AG04450 (cell line): ENCODE measurements around the gene CYP21A2. TPM values are rescaled to one million over a fixed set of nuclear protein-coding genes. Genes with fewer than 3 reads are reported as not detected.
A peak's percentile ranks its signal among the peaks of the same experiment; 100 is the strongest.

ENCODE experiments used
- CTCF ChIA-PET: fragments of 300-600, 350-600 bp; formaldehyde crosslinking; extraction: SDS; loops from one replicate; lab custom pipeline; 2022; ENCODE audit warnings: antibody characterized with exemption, inconsistent platforms; lab: Charles Lee
- POLR2A ChIA-PET: fragments of 350-600 bp; formaldehyde crosslinking; extraction: SDS; loops from one replicate; lab custom pipeline; 2021; ENCODE audit warnings: antibody characterized with exemption, inconsistent platforms; lab: Yijun Ruan, JAX
- DNase-seq: peaks from one replicate; pipeline ENCODE4 v3.0.0-alpha.2; 2011; ENCODE audit warnings: low read depth, low spot score
- H3K27ac ChIP-seq: one replicate; pipeline ENCODE4 v1.5.1; 2012; ENCODE audit warnings: low read depth, low read length, control low read depth
- H3K27me3 ChIP-seq: one replicate; pipeline ENCODE4 v1.6.0; 2012; ENCODE audit warnings: low read length; ENCODE audit not compliant: control insufficient read depth, insufficient read depth
- H3K4me3 ChIP-seq: 2 replicates; pipeline ENCODE4 v1.5.1; 2011; ENCODE audit warnings: mild to moderate bottlenecking, low read depth, low read length, control low read depth
- H3K9me3 ChIP-seq: 2 replicates; pipeline ENCODE4 v1.5.1; 2012; ENCODE audit warnings: low read length; ENCODE audit not compliant: control insufficient read depth, insufficient read depth
- CTCF ChIP-seq: IDR thresholded peaks from 2 replicates; pipeline ENCODE4 v1.5.1; 2011; ENCODE audit warnings: low read depth, low read length, control low read depth, inconsistent platforms
- polyA plus RNA-seq: library from polyadenylated mRNA; depleted of rRNA; stranded (reverse); fragments of >200 nt; gene quantifications from 2 replicates; pipeline ENCODE4 v1.2.3, GENCODE V29; 2011; rRNA removed
- small RNA-seq: library from RNA; depleted of rRNA; stranded (forward); fragments of <200 nt; gene quantifications from one replicate; pipeline ENCODE3, GENCODE V24; 2012; ENCODE audit warnings: low read depth; ENCODE audit not compliant: insufficient read length

Gene CYP21A2
- polyA plus RNA-seq, 1 experiment: 0.06 TPM

- H3K27ac ChIP-seq: no peak overlapping the region
- no peak overlapping the region for H3K4me3 ChIP-seq
- DNase-seq: peak; percentile 20
- peaks cover 70% of the 10 kb centered on the region for H3K27me3 ChIP-seq
- POLR2A ChIA-PET: no interaction called here
- H3K9me3 ChIP-seq: no peaks in the 10 kb centered on the region; the same call in 1 of the 2 replicates
- CTCF ChIA-PET: interaction anchor here (0.6 to 2.7 kb wide), 4 partner anchors 26 to 500 kb away, joined by 4 to 9 read pairs (median 6); no protein-coding TSS in a partner anchor
- peak; percentile 51 for TF ChIP-seq CTCF
These were observed 49.6 kb downstream of the CYP21A2 start for GRCh38 chr6:32087574-32088486.

GRCh38 chr6:32088487-32089049 is 50.4 kb downstream of the CYP21A2 start:
- H3K9me3 ChIP-seq: no peaks in the 10 kb centered on the region; the same call in 1 of the 2 replicates
- no peak overlapping the region for H3K27ac ChIP-seq
- POLR2A ChIA-PET: no interaction called here
- no peak for DNase-seq
- CTCF ChIA-PET: interaction anchor here (1.2 to 2.7 kb wide), 2 partner anchors 26 to 30 kb away, joined by 8 to 9 read pairs; no protein-coding TSS in a partner anchor
- H3K4me3 ChIP-seq: no peak overlapping the region
- no peak for TF ChIP-seq CTCF
- H3K27me3 ChIP-seq: peaks cover 64% of the 10 kb centered on the region

- H3K27me3 ChIP-seq: peaks cover 57% of the 10 kb centered on the region
- no peak for DNase-seq
- H3K9me3 ChIP-seq: no peaks in the 10 kb centered on the region; the same call in 1 of the 2 replicates
- ChIA-PET CTCF (interaction anchor here (1.5 to 2.7 kb wide), 2 partner anchors 30 to 41 kb away, joined by 3 to 8 read pairs; no protein-coding TSS in a partner anchor), POLR2A (no interaction called here)
- H3K4me3 ChIP-seq: no peak overlapping the region
- TF ChIP-seq CTCF: no peak
- no peak overlapping the region for H3K27ac ChIP-seq
These were observed 51.0 kb downstream of the CYP21A2 start for GRCh38 chr6:32089082-32089828.

Small RNA genes lying within 50 kb of the gene (small RNA-seq; reads per million reads assigned to genes)
- gene RNA5SP206: not detected

Other genes with a start within 250 kb of the CYP21A2 start
- 16.0 and 23.9 TPM in 2 replicates for gene VARS1, start 242.7 kb upstream of the CYP21A2 start, polyA plus RNA-seq
- gene LSM2, start 231.4 kb upstream of the CYP21A2 start, polyA plus RNA-seq: 34.2 and 38.3 TPM in 2 replicates
- 1.1 and 1.2 TPM in 2 replicates for gene HSPA1L, start 223.1 kb upstream of the CYP21A2 start, polyA plus RNA-seq
- gene HSPA1A, start 222.9 kb upstream of the CYP21A2 start, polyA plus RNA-seq: 46.6 and 50.4 TPM in 2 replicates
- gene HSPA1B, start 210.7 kb upstream of the CYP21A2 start, polyA plus RNA-seq: 31.9 TPM in 2 replicates
- 39.0 and 49.4 TPM in 2 replicates for gene NEU1, start 175.6 kb upstream of the CYP21A2 start, polyA plus RNA-seq
- gene SLC44A4, start 159.4 kb upstream of the CYP21A2 start, polyA plus RNA-seq: 0.04 and 0.12 TPM in 2 replicates
- gene EHMT2, start 140.7 kb upstream of the CYP21A2 start, polyA plus RNA-seq: 23.8 and 28.5 TPM in 2 replicates
- 2.4 and 4.3 TPM in 2 replicates for gene ZBTB12, start 136.3 kb upstream of the CYP21A2 start, polyA plus RNA-seq
- 1.5 and 1.9 TPM in 2 replicates for gene C2, start 110.7 kb upstream of the CYP21A2 start, polyA plus RNA-seq
- gene CFB, start 92.3 kb upstream of the CYP21A2 start, polyA plus RNA-seq: 13.3 and 14.0 TPM in 2 replicates
- gene NELFE, start 79.4 kb upstream of the CYP21A2 start, polyA plus RNA-seq: 51.4 and 55.7 TPM in 2 replicates
- 26.0 and 30.4 TPM in 2 replicates for gene SKIC2, start 79.2 kb upstream of the CYP21A2 start, polyA plus RNA-seq
- 11.4 and 14.9 TPM in 2 replicates for gene DXO, start 66.3 kb upstream of the CYP21A2 start, polyA plus RNA-seq
- 7.5 and 7.6 TPM in 2 replicates for gene C4A, start 56.4 kb upstream of the CYP21A2 start, polyA plus RNA-seq
- 5.8 and 7.8 TPM in 2 replicates for gene C4B, start 23.6 kb upstream of the CYP21A2 start, polyA plus RNA-seq
- 0.25 and 0.35 TPM in 2 replicates for gene TNXB, start 70.9 kb downstream of the CYP21A2 start, polyA plus RNA-seq
- gene ATF6B, start 89.8 kb downstream of the CYP21A2 start, polyA plus RNA-seq: 39.2 and 60.0 TPM in 2 replicates
- 3.1 and 3.8 TPM in 2 replicates for gene FKBPL, start 91.9 kb downstream of the CYP21A2 start, polyA plus RNA-seq
- 0.27 and 0.47 TPM in 2 replicates for gene PRRT1, start 113.5 kb downstream of the CYP21A2 start, polyA plus RNA-seq
- 12.6 and 14.1 TPM in 2 replicates for gene PPT2, start 115.7 kb downstream of the CYP21A2 start, polyA plus RNA-seq
- gene EGFL8, start 126.2 kb downstream of the CYP21A2 start, polyA plus RNA-seq: 2.5 and 2.8 TPM in 2 replicates
- gene AGPAT1, start 137.7 kb downstream of the CYP21A2 start, polyA plus RNA-seq: 97.1 and 116 TPM in 2 replicates
- 33.3 TPM in 2 replicates for gene RNF5, start 140.0 kb downstream of the CYP21A2 start, polyA plus RNA-seq
- gene AGER, start 145.8 kb downstream of the CYP21A2 start, polyA plus RNA-seq: 2.4 and 2.6 TPM in 2 replicates
- gene PBX2, start 151.8 kb downstream of the CYP21A2 start, polyA plus RNA-seq: 56.5 and 59.2 TPM in 2 replicates
- 4.7 and 6.0 TPM in 2 replicates for gene GPSM3, start 154.2 kb downstream of the CYP21A2 start, polyA plus RNA-seq
- 0.37 and 0.55 TPM in 2 replicates for gene NOTCH4, start 185.7 kb downstream of the CYP21A2 start, polyA plus RNA-seq